ENCODE measurements around the gene LIPG. TPM values are rescaled to one million over a fixed set of nuclear protein-coding genes. Genes with fewer than 3 reads are reported as not detected.

LIPG gene
- total RNA-seq, 1 experiment from 2014 or later, result 6.8 TPM

DNA sequence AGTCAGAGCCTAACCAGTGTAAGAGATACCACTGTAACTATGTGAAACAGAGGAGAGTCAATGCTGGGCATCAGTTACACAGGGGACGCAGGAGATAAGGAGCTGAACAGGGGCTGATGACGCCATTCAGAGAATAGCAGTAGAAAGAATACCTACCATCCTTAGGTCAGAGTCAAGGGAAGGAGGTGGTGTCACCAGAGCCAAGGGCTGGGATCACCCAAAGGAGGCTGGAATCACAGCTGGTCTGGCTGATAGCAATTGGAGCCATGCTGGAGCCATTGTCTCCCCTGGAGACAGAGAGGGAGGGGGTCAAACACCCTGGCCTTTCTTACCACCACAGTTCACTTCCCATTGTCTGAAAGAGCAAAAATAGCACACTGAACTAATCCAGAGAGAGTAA lies 37.5 kb upstream of the LIPG start:
- ATAC-seq, result no peak
- H3K36me3 Mint-ChIP-seq, result no peaks in the 10 kb centered on the region
- DNase-seq (ENCODE audit: low spot score), result no peak
- no peak overlapping the region for H3K27ac Mint-ChIP-seq
- TF ChIP-seq KAT7 (CRISPR knock-in tag; IDR thresholded peaks at IDR 0.05; ENCODE audit: borderline replicate concordance) (no peak), JAZF1 (CRISPR knock-in tag; IDR thresholded peaks at IDR 0.05) (no peak), IRF2 (CRISPR knock-in tag; IDR thresholded peaks at IDR 0.05; ENCODE audit: borderline replicate concordance, low read depth) (no peak), RORB (CRISPR knock-in tag; IDR thresholded peaks at IDR 0.05) (no peak), ESRRA (CRISPR knock-in tag; IDR thresholded peaks at IDR 0.05; ENCODE audit: borderline replicate concordance) (no peak), ZBTB21 (CRISPR knock-in tag; IDR thresholded peaks at IDR 0.05; ENCODE audit: borderline replicate concordance) (no peak)
- H3K4me1 Mint-ChIP-seq, result peaks cover 39% of the 10 kb centered on the region
- no peaks in the 10 kb centered on the region for H3K27me3 Mint-ChIP-seq (ENCODE audit: low read depth)
- H3K9me3 Mint-ChIP-seq, result no peaks in the 10 kb centered on the region; the same call in 1 of the 2 replicates
- POLR2A ChIA-PET, result no interaction called here
- H3K4me3 Mint-ChIP-seq, result no peak overlapping the region
- CTCF ChIA-PET, result interaction anchor here (1.2 kb wide), 1 partner anchor 14 kb away, joined by 6 read pairs; no protein-coding TSS in a partner anchor

DNA sequence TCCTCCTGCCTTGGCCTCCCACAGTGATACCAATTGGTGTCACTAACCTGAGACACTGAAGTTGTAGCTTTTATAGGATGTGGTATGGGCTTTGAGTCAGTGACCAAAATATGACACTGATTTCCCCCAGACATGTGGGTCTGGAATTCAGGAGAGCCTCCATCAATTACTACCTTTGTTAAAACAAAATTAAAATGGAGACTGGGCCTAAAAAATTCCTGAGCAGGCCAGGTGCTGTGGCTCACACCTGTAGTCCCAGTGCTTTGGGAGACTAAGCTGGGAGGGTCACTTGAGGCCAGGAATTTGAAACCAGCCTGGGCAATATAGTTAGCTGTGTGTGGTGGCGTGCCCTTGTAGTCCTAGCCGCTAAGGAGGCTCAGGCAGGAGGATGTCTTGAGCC lies 36.9 kb upstream of the LIPG start:
- ChIA-PET CTCF (no interaction called here), POLR2A (no interaction called here)
- TF ChIP-seq RELA (CRISPR knock-in tag; IDR thresholded peaks at IDR 0.05; ENCODE audit: borderline replicate concordance), result no peak
- TF ChIP-seq IRF2 (CRISPR knock-in tag; IDR thresholded peaks at IDR 0.05; ENCODE audit: borderline replicate concordance, low read depth), result no peak
- no peak for TF ChIP-seq TCF7 (CRISPR knock-in tag; IDR thresholded peaks at IDR 0.05; ENCODE audit: low read depth)
- no peak for TF ChIP-seq ZNF121 (CRISPR knock-in tag; IDR thresholded peaks at IDR 0.05)
- no peak for TF ChIP-seq JUN (CRISPR knock-in tag; IDR thresholded peaks at IDR 0.05)
- no peak for TF ChIP-seq TEAD1 (CRISPR knock-in tag; IDR thresholded peaks at IDR 0.05)
- TF ChIP-seq, protein P1, sequence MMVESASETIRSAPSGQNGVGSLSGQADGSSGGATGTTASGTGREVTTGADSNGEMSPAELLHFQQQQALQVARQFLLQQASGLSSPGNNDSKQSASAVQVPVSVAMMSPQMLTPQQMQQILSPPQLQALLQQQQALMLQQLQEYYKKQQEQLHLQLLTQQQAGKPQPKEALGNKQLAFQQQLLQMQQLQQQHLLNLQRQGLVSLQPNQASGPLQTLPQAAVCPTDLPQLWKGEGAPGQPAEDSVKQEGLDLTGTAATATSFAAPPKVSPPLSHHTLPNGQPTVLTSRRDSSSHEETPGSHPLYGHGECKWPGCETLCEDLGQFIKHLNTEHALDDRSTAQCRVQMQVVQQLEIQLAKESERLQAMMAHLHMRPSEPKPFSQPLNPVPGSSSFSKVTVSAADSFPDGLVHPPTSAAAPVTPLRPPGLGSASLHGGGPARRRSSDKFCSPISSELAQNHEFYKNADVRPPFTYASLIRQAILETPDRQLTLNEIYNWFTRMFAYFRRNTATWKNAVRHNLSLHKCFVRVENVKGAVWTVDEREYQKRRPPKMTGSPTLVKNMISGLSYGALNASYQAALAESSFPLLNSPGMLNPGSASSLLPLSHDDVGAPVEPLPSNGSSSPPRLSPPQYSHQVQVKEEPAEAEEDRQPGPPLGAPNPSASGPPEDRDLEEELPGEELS (CRISPR knock-in tag; IDR thresholded peaks at IDR 0.05), result no peak
- no peak for TF ChIP-seq GABPB1 (CRISPR knock-in tag; IDR thresholded peaks at IDR 0.05)
- no peak for TF ChIP-seq ZBTB21 (CRISPR knock-in tag; IDR thresholded peaks at IDR 0.05; ENCODE audit: borderline replicate concordance)
- TF ChIP-seq FOXJ3 (CRISPR knock-in tag; IDR thresholded peaks at IDR 0.05; ENCODE audit: borderline replicate concordance), result no peak
- TF ChIP-seq KAT7 (CRISPR knock-in tag; IDR thresholded peaks at IDR 0.05; ENCODE audit: borderline replicate concordance), result no peak
- TF ChIP-seq, protein P2, sequence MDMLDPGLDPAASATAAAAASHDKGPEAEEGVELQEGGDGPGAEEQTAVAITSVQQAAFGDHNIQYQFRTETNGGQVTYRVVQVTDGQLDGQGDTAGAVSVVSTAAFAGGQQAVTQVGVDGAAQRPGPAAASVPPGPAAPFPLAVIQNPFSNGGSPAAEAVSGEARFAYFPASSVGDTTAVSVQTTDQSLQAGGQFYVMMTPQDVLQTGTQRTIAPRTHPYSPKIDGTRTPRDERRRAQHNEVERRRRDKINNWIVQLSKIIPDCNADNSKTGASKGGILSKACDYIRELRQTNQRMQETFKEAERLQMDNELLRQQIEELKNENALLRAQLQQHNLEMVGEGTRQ (CRISPR knock-in tag; IDR thresholded peaks at IDR 0.05), result no peak
- TF ChIP-seq NR3C1 (CRISPR knock-in tag; conservative IDR thresholded peaks at IDR 0.05; ENCODE audit: low read depth), result no peak
- TF ChIP-seq, protein P3, sequence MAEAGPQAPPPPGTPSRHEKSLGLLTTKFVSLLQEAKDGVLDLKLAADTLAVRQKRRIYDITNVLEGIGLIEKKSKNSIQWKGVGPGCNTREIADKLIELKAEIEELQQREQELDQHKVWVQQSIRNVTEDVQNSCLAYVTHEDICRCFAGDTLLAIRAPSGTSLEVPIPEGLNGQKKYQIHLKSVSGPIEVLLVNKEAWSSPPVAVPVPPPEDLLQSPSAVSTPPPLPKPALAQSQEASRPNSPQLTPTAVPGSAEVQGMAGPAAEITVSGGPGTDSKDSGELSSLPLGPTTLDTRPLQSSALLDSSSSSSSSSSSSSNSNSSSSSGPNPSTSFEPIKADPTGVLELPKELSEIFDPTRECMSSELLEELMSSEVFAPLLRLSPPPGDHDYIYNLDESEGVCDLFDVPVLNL (CRISPR knock-in tag; IDR thresholded peaks at IDR 0.05; ENCODE audit: borderline replicate concordance, low read depth), result no peak
- TF ChIP-seq, protein P4, sequence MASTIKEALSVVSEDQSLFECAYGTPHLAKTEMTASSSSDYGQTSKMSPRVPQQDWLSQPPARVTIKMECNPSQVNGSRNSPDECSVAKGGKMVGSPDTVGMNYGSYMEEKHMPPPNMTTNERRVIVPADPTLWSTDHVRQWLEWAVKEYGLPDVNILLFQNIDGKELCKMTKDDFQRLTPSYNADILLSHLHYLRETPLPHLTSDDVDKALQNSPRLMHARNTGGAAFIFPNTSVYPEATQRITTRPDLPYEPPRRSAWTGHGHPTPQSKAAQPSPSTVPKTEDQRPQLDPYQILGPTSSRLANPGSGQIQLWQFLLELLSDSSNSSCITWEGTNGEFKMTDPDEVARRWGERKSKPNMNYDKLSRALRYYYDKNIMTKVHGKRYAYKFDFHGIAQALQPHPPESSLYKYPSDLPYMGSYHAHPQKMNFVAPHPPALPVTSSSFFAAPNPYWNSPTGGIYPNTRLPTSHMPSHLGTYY (CRISPR knock-in tag; IDR thresholded peaks at IDR 0.05), result no peak
- TF ChIP-seq, protein P5, sequence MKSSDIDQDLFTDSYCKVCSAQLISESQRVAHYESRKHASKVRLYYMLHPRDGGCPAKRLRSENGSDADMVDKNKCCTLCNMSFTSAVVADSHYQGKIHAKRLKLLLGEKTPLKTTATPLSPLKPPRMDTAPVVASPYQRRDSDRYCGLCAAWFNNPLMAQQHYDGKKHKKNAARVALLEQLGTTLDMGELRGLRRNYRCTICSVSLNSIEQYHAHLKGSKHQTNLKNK (CRISPR knock-in tag; IDR thresholded peaks at IDR 0.05), result no peak
- no peak for TF ChIP-seq NFATC4 (CRISPR knock-in tag; IDR thresholded peaks at IDR 0.05)
- TF ChIP-seq TEAD4 (CRISPR knock-in tag; IDR thresholded peaks at IDR 0.05), result no peak
- Mint-ChIP-seq H3K4me1 (peaks cover 35% of the 10 kb centered on the region), H3K27me3 (ENCODE audit: low read depth) (no peaks in the 10 kb centered on the region; the same call in 1 of the 2 replicates), H3K4me3 (no peak overlapping the region), H3K27ac (no peak overlapping the region), H3K36me3 (peaks cover under 1% of the 10 kb centered on the region), H3K9me3 (peaks cover 6% of the 10 kb centered on the region)
- no peak for ATAC-seq
- no peak for DNase-seq (ENCODE audit: low spot score)
